HG02840 (cell line): ENCODE results near the gene NEDD9.
A peak's percentile ranks its signal among the peaks of the same experiment; 100 is the strongest.

ENCODE experiments used
- ATAC-seq: cut with Tn5 transposase; IDR thresholded peaks from one replicate; pipeline ENCODE4 v1.9.1; 2021; ENCODE audit warnings: mild to moderate bottlenecking, moderate library complexity, moderate number of reproducible peaks; ENCODE audit not compliant: unreplicated experiment, low FRiP score

The NEDD9 gene

GRCh38 chr6:11149551-11149950, 82.9 kb downstream of the NEDD9 start:
- no peak for ATAC-seq

- ATAC-seq, result no peak
Measured at GRCh38 chr6:11146117-11146826, 86.2 kb downstream of the NEDD9 start.

- ATAC-seq, result peak; percentile 83
Measured at GRCh38 chr6:11144393-11144851, 88.0 kb downstream of the NEDD9 start.

GRCh38 chr6:11143394-11144371, 88.8 kb downstream of the NEDD9 start:
- no peak for ATAC-seq

GRCh38 chr6:11142296-11143027, 90.0 kb downstream of the NEDD9 start:
- no peak for ATAC-seq

- no peak for ATAC-seq
Measured at GRCh38 chr6:11141295-11141694, 91.2 kb downstream of the NEDD9 start.

GRCh38 chr6:11140056-11140455, 92.4 kb downstream of the NEDD9 start:
- ATAC-seq, result no peak

- no peak for ATAC-seq
Measured at GRCh38 chr6:11139051-11139960, 93.2 kb downstream of the NEDD9 start.

- no peak for ATAC-seq
Measured at GRCh38 chr6:11136809-11137208, 95.7 kb downstream of the NEDD9 start.
